Measurements from ENCODE around the gene GRIK4. TPM values are rescaled to one million over a fixed set of nuclear protein-coding genes. Genes with fewer than 3 reads are reported as not detected.

The GRIK4 gene
- total and polyA plus RNA-seq, 2 donors (not counting 3 experiments of a cell fraction or from before 2014, with no cell fraction given), result 0.81 to 1.6 TPM

DNA sequence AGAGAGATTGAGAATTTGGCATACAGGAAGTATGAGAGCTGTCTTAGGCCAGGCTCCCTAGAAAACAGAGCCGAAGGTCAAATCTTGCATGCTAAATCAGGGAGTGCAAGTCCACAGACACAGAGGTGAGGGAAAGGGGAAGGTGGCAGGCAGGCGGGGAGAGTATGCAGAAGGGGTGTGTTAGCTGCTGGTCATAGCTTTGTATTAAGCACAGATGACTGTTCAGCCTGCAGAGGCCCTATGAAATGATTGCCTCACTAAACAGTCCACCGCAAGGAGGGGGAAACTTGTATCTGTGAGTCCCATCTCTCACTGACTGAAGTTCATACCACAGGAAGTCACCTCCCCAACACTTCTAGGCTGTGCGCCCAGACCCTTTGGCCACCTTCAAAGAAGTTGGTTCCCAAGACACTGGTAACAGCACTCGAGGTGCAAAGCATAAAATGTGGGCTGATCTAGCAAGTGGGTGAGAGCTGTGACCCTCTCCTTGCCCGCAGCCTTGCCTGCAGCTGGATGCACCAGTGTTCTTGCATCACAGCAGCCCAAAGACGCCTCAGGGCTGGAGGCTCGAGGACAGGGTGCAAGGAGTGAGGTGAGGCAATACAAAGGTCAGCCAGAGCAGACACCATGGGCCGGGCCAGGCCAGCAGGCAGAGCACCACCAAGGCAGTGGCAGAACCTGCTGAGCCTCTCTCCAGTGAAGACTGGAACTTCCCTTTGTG, 397.1 kb downstream of the GRIK4 start:
- ChIA-PET POLR2A (no interaction called here), CTCF (no interaction called here)
- dilution Hi-C loops (cut with MboI; ENCODE audit: extremely low pct_ligation_motif_present, low sequenced_read_pairs), result no loop called here
- Histone ChIP-seq H3K9me3 (replicated peaks; ENCODE audit: control insufficient read depth, insufficient read depth, low read length) (no peaks in the 10 kb centered on the region), H3K27me3 (ENCODE audit: control insufficient read depth in 2 of 2, insufficient read depth in 2 of 2, low read length in 2 of 2) (no peaks in the 10 kb centered on the region), H3K4me1 (ENCODE audit: control insufficient read depth, extremely low read depth, insufficient read depth, low read length) (no peaks in the 10 kb centered on the region), H3K4me3 (replicated peaks in 1 of 3; ENCODE audit: insufficient read depth in 1 of 3, low read depth in 1 of 3, low read length in 3 of 3) (no peak overlapping the region), H2AFZ (ENCODE audit: low read depth, low read length) (no peak overlapping the region), H4K20me1 (replicated peaks; ENCODE audit: control insufficient read depth, extremely low read depth, insufficient read depth, low read length) (no peaks in the 10 kb centered on the region), H3K36me3 (ENCODE audit: control insufficient read depth in 2 of 2, extremely low read depth in 1 of 2, insufficient read depth in 2 of 2, low read length in 2 of 2) (no peaks in the 10 kb centered on the region), H3K9me1 (replicated peaks; ENCODE audit: control insufficient read depth, extremely low read depth, insufficient read depth, low read length) (no peaks in the 10 kb centered on the region), H3K4me2 (ENCODE audit: insufficient read depth, low read length) (no peak overlapping the region), H3K79me2 (ENCODE audit: control insufficient read depth, insufficient read depth, low read length) (no peaks in the 10 kb centered on the region), H3K9ac (replicated peaks; ENCODE audit: extremely low read depth, insufficient read depth, low read length) (no peak overlapping the region), H3K27ac (ENCODE audit: insufficient read depth, low read depth, low read length) (no peak overlapping the region)
- no peak for DNase-seq (ENCODE audit: low read depth, low spot score)
- FAIRE-seq, result no peak
- no peak for TF ChIP-seq FOS (IDR thresholded peaks at IDR 0.05; ENCODE audit: borderline replicate concordance, insufficient read depth, low read length)
- TF ChIP-seq, protein P1, sequence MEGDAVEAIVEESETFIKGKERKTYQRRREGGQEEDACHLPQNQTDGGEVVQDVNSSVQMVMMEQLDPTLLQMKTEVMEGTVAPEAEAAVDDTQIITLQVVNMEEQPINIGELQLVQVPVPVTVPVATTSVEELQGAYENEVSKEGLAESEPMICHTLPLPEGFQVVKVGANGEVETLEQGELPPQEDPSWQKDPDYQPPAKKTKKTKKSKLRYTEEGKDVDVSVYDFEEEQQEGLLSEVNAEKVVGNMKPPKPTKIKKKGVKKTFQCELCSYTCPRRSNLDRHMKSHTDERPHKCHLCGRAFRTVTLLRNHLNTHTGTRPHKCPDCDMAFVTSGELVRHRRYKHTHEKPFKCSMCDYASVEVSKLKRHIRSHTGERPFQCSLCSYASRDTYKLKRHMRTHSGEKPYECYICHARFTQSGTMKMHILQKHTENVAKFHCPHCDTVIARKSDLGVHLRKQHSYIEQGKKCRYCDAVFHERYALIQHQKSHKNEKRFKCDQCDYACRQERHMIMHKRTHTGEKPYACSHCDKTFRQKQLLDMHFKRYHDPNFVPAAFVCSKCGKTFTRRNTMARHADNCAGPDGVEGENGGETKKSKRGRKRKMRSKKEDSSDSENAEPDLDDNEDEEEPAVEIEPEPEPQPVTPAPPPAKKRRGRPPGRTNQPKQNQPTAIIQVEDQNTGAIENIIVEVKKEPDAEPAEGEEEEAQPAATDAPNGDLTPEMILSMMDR (IDR thresholded peaks at IDR 0.05; ENCODE audit: extremely low read depth in 1 of 2, insufficient read depth in 1 of 2, low read depth in 1 of 2, low read length in 2 of 2), result no peak
- no peak for TF ChIP-seq EZH2 (IDR thresholded peaks at IDR 0.05; ENCODE audit: borderline replicate concordance, low read depth, low read length, severe bottlenecking)
- TF ChIP-seq MAX (IDR thresholded peaks at IDR 0.05; ENCODE audit: insufficient read depth, insufficient read length), result no peak
- no peak for TF ChIP-seq GATA2 (IDR thresholded peaks at IDR 0.05; ENCODE audit: insufficient read depth, insufficient read length, low read depth, low read length)
- TF ChIP-seq POLR2AphosphoS5 (IDR thresholded peaks at IDR 0.05; ENCODE audit: insufficient read depth, low read depth, low read length), result no peak
- no peak for TF ChIP-seq MYC (IDR thresholded peaks at IDR 0.05; ENCODE audit: low read depth, low read length)
- TF ChIP-seq POLR2A (IDR thresholded peaks at IDR 0.05; ENCODE audit: low read depth, low read length), result no peak
- no peak for TF ChIP-seq JUN (IDR thresholded peaks at IDR 0.05; ENCODE audit: borderline replicate concordance, insufficient read depth, insufficient read length, low read depth)
- intact Hi-C loops (cut with micrococcal nuclease), result no loop called here
- no TSS peak for BruUV-seq (replicated peaks)
